SK-N-SH treated with all-trans-retinoic acid at 6 μM for 48 hours (cell line): ENCODE measurements around the gene TAMALIN.

Experiments used
- ZFP3 ChIP-seq: fragments of 250-450 bp; sonication (Bioruptor Pico); IDR thresholded peaks from 2 replicates; pipeline ENCODE4 v1.5.0; 2020; ENCODE audit warnings: mild to moderate bottlenecking, moderate library complexity
- ZFP30 ChIP-seq: fragments of 450-650 bp; formaldehyde crosslinking; IDR thresholded peaks from 2 replicates; pipeline ENCODE4 v1.5.0; 2022; ENCODE audit warnings: mild to moderate bottlenecking, moderate library complexity
- TF ChIP-seq, protein P1 (sequence below): fragments of 250-450 bp; sonication (Bioruptor Pico); IDR thresholded peaks from 2 replicates; pipeline ENCODE4 v1.8.0; 2021; ENCODE audit warnings: low read depth, mild to moderate bottlenecking, moderate library complexity, borderline replicate concordance
- TF ChIP-seq, protein P2 (sequence below): fragments of 250-450 bp; sonication (Bioruptor Pico); IDR thresholded peaks from 2 replicates; pipeline ENCODE4 v1.5.1; 2021; ENCODE audit warnings: mild to moderate bottlenecking, moderate library complexity

DNA sequence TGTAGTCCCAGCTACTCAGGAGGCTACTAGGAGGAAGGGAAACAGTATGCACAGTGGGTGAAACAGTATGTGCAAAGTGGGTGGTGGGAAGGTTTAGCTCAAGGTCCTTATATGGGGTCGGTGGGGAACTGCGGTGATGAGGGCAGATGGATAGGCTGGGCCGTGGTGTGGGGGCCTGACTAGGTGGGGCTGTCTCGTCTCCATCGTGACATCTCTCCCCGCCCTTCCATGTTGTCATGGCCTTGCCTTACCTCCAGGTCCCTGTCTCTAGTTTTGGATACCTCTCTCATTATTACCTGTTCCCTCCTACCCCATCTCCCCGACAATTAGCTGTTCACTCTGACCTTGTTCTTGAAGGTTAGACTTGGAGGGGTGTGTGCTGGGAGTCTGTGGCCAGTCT is 40.1 kb downstream of the TAMALIN start:
- no peak for TF ChIP-seq ZFP30
- TF ChIP-seq, protein P1, sequence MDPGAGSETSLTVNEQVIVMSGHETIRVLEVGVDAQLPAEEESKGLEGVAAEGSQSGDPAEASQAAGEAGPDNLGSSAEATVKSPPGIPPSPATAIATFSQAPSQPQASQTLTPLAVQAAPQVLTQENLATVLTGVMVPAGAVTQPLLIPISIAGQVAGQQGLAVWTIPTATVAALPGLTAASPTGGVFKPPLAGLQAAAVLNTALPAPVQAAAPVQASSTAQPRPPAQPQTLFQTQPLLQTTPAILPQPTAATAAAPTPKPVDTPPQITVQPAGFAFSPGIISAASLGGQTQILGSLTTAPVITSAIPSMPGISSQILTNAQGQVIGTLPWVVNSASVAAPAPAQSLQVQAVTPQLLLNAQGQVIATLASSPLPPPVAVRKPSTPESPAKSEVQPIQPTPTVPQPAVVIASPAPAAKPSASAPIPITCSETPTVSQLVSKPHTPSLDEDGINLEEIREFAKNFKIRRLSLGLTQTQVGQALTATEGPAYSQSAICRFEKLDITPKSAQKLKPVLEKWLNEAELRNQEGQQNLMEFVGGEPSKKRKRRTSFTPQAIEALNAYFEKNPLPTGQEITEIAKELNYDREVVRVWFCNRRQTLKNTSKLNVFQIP = no peak
- TF ChIP-seq, protein P2, sequence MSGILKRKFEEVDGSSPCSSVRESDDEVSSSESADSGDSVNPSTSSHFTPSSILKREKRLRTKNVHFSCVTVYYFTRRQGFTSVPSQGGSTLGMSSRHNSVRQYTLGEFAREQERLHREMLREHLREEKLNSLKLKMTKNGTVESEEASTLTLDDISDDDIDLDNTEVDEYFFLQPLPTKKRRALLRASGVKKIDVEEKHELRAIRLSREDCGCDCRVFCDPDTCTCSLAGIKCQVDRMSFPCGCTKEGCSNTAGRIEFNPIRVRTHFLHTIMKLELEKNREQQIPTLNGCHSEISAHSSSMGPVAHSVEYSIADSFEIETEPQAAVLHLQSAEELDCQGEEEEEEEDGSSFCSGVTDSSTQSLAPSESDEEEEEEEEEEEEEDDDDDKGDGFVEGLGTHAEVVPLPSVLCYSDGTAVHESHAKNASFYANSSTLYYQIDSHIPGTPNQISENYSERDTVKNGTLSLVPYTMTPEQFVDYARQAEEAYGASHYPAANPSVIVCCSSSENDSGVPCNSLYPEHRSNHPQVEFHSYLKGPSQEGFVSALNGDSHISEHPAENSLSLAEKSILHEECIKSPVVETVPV (CRISPR knock-in tag) = no peak
- TF ChIP-seq ZFP3 (CRISPR knock-in tag) = no peak
